ENCODE data around the gene AP2S1.
A peak's percentile ranks its signal among the peaks of the same experiment; 100 is the strongest.
"Not testable (repeated sequence)": the region's sequence is repeated elsewhere in the genome, so short reads cannot be mapped to it uniquely, and the experiment has no call there.

Gene AP2S1

DNA sequence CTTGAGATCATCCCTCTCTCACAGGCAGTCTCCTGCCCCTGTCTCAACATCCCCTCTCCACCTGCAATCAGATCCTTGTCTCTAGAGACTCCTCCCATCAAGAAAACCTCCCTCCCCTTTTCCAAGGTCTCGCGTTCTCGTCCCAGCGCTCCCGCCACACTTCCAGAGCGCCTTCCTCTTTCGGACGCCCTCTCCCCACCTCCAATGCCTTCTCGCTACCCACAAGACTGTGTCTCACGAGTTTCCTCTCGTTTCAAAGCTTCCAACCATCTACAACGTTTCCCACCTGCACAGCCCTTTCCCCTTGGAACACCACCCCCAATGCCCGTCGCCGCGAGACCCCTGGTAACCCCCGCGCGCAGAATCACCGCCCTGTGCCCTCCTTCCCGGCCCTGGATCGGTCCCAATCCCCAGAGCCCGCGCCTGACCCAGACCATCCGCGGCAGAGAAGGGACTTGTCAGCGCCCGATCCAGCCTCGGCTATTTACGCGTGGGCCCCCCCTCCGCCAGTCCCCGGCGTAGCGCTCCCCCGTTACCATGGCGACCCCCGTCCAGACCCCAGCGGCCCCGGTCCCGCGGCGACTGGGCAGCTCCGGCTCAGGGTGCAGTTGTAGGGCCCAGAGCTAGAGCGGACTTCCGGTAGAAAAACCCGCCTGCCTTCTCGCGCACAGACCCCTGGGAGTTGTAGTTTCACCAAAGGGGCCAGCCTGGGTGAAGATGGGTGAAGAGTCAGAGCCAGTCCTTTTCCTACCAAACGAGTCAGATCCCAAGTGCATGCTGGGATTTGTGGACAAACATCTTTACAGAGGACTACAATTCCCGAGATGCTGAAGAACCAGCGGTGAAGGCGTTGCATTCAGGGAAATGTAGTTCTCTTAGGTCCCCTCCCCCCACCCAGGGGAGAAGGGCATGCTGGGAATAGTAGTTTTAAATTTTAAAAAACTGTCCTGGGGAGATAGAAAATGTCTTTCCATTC, at the start of gene AP2S1:
Gene AP2S1, minus strand, starts transcription at position 619 of the 976 bp plus-strand sequence. Its CDS starts 80 bp downstream, at position 539.
- DNase-seq (ENCODE audit: low read depth in 3 of 3), result peak; percentile 84 to 93 (median 89)

DNA sequence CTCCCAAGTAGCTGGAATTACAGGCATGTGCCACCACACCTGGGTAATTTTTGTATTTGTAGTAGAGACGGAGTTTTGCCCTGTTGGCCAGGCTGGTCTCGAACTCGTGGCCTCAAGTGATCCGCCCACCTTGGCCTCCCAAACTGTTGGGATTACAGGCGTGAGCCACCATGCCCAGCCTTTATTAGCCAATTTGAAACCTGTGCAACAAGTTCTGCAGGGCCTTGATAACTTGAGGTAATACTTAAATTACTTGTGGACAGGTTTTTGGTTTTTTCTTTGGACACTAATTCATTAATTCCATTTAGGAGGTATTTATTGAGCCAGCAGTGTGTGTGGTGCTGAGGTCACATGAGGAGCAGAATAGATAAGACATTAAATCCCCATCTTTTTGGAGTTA, 49.7 kb upstream of the AP2S1 start:
- DNase-seq (ENCODE audit: low read depth in 3 of 3), result no peak

DNA sequence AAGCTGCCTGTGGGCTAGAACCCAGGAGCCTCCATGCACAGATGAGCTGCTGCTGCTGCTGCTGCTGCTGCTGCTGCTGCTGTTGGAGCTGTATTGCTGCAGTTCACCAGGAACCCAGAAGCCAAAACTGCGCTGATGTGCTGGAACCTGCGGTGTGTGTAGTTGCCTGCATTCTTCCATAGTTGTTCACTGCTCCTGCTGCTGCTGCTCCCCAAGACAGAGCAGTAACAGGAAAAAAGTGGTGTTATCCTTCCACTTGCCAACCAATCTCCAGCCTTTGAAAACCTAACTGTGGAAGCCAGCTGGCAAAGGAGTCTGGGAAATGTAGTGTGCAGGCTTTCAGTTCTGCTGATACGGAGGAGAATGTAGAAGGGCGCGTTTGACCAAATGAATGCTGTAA, 48.1 kb upstream of the AP2S1 start:
- no peak for DNase-seq (ENCODE audit: low read depth in 3 of 3)

DNA sequence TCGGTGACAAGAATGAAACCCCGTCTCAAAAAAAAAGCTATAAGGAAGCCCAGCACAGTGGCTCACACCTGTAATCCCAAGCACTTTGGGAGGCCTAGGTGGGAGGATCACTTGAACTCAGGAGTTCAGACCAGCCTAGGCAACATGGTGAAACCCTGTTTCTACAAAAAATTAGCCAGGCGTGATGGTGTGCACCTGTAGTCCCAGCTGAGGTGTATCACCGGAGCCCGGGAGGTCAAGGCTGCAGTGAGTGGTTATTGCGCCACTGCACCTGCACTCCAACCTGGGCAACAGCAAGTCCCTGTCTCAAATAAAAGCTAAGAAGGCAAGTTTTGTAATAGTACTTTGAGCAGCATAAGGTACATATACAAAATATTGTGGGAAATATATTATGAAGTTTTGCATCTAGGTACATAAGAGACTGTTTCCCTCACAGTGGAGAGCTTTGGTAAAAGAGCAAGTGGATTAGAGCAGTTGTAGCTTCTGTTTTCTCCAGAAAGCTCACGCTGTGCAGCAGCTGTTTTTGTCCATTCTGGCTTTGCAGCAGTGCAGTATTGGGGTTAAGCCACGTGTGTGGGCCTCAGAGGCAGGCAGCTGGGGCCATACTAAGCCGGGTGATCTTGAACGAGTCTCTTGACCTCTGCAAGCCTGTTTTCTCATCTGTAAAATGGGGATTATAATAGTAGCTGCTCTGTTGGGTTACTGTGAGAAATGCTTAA, 45.6 kb upstream of the AP2S1 start:
- no peak for DNase-seq (ENCODE audit: low read depth in 3 of 3)

DNA sequence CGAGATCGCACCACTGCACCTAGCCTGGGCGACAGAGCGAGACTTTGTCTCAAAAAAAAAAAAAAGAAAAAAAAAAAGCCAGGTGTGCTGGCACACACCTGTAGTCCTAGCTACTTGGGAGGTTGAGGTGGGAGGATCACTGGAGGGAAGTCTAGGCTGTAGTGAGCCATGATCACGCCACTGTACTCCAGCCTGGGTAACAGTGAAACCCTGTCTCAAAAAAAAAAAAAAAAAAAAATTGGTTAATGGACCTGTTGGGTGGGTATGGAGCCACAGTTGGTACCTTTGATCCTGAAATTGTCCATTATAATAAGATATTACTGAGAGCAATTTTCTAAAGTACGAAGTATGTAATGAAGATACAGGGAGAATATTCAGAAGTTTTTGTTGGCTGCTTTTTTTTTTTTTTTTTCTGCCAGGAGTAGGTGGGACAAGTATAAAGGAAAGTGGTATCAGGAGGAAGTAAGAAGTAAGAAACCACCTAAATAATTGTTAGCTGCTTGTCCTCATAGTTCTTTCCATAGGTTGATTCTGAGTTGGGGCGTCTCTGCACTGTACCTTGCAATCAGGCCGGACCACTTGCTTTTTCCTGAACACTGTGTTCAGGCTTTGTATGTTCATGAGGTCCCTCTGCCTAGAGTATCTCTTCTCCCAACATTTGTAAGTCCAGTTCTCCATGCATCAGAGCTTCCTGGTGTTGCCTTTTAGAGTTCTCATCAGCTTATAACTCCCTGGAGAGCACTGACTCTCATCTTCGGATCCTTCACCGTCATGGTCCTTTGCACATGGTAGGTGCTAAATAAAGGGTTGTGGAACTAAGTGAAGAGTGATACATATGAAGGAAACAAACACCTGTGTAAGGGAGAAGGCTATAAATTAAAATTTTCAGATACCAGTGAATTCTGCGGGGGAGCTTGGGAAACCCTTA, 41.9 kb upstream of the AP2S1 start:
- no peak for DNase-seq (ENCODE audit: low read depth in 3 of 3)

DNA sequence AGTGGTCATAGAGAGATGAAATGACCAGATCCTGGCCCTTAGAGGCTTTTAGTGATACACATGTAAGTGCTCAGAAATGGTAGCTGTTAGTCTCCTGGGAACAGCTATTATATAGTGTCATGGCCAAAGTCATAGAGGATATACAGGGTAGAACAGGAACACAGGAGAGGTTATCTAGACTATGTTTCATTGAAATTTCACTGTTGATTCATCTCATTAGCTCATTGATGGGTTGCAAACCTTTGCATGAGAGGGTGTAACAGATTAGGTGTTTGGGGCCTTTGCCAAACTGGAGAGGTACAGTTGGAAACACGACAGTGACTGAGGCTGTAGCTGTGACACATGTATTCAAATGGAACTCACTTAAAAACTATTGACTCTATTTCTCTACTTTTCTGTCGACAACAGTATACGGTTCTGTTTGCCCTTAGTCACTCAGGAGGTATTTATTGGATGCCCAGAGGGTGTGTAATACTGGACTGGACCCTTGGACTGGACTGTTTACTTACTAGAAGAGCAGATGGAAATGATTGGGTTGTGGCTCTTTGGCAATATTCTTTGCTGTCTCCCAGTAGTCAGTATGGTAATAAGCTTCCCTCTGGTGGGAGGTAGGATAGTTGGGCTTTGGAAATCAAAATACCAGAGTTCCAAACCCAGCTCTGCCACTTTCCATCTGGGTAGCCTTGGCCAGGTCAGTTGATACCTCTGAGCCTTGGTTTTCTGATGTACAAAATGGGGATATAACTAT, 40.0 kb upstream of the AP2S1 start:
- DNase-seq (ENCODE audit: low read depth in 3 of 3), result no peak

DNA sequence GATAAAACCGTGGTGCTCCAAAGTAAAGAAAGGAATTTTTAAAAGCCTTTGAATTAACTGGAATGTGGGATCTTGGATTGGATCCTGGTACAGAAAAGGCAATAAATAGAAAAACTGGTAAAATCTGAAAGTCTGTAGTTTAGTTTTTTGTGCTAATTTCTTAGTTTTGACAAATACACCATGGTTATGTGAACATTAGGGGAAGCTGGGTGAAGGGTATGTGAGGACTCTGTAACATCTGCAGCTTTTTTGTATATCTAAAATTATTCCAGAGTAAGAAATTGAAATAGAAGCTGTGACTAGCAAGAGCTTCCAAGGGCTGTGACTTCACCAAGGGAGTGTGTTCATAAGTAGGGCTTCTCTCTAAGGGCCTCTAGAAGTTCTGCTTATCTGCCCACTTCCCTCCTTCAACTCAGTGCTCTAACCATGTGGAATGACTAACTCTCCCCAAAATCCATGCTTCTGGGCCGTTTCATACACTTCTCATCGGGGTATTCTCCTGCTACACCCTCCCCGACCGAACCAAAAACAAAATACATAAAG, 36.7 kb upstream of the AP2S1 start:
- DNase-seq (ENCODE audit: low read depth in 3 of 3), result no peak

DNA sequence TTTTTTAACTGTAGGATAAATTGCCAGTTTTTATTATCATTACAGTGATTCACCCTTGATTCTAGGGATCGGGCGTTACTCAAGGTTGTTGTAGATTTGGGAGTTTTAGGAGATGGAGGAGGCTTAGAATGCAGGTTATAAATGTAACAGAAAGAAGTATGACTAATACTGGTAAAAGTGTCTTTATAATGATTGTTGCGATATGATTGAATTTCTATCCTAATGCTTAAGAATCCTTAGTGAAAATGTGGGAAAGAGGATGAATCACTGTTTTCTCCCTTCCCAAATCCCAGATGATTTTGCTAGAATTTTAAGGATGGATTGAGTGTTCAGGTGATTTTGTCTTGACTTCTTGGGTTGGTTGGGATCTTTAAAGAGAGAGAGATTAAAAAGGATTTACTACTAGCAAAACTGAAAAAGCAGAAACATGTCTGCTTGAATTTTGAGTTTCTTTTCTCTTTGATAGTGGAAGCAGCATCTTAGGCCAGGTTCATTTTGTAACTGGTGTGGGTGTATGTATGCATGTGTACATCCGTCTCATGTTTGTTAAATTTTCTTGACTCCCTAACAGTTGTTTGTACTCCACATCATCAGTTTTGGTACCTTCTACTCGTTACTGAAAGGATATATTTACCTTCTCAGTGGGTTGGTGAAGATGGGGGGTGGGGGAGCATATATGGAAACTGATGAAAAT, 36.0 kb upstream of the AP2S1 start:
- DNase-seq (ENCODE audit: low read depth in 3 of 3), result no peak

DNA sequence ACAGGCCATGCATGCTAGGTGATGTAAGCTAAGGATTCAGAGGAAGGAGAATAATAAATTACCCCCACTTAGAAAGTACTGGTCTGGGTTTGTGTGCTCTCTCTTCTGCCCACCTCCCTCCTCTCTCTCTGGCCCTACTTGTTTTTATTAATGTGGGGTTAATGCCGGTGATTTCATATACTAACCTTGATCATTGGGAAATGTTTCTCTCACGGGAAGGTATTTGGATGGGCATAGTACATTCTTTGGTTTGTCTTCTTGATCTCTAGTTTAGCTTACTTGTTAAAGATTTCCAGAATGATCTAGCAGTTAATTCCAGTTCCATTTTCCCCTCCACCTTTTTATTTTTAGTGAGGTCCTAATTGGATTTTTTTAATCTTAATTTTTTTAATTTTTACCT, 34.8 kb upstream of the AP2S1 start:
- DNase-seq (ENCODE audit: low read depth in 3 of 3), result no peak

DNA sequence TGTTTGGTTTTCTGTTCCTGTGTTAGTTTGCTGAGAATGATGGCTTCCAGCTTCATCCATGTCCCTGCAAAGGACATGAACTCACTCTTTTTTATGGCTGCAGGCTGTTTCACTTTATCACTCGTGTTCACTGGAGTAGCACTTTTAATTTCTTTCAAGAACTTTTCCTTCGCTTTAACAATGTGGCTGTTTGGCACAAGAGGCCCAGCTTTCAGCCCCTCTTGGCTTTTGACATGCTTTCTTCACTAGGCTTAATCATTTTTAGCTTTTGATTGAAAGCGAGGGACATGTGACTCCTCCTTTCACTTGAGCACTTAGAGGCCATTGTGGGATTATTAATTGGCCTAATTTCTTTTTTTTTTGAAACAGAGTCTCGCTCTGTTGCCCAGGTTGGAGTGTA, 32.1 kb upstream of the AP2S1 start:
- not testable (repeated sequence) for DNase-seq (ENCODE audit: low read depth in 3 of 3)

DNA sequence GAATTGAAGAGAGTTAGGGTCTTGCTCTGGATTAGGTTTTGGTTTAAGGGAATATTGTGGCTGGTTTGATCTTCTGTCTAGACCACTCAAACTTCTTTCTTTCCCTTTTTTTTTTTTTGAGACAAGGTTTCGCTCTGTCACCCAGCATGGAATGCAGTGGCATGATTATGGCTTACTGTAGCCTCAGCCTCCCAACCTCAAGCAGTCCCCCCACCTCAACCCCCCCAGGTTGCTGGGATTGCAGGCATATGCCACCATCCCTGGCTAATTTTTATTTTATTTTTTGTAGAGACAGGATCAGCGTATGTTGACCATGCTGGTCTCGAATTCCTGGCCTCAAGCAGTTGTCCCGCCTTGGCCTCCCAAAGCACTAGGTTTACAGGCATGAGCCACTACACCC, 31.4 kb upstream of the AP2S1 start:
- no peak for DNase-seq (ENCODE audit: low read depth in 3 of 3)

DNA sequence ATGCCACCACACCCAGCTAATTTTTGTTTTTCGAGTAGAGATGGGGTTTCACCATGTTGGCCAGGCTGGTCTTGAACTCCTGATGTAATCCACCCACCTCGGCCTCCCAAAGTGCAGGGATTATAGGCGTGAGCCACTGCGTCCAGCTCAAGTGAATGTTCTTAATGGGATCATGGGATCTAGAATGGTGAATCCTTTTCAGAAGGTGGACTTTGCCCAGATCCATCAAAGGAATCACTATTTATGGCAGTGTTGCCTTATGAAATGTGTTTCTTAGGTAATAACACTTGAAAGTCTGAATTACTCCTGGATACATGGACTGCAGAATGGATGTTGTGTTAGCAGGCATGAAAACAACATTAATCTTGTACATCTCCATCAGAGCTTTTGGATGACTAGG, 30.4 kb upstream of the AP2S1 start:
- DNase-seq (ENCODE audit: low read depth in 3 of 3), result no peak

DNA sequence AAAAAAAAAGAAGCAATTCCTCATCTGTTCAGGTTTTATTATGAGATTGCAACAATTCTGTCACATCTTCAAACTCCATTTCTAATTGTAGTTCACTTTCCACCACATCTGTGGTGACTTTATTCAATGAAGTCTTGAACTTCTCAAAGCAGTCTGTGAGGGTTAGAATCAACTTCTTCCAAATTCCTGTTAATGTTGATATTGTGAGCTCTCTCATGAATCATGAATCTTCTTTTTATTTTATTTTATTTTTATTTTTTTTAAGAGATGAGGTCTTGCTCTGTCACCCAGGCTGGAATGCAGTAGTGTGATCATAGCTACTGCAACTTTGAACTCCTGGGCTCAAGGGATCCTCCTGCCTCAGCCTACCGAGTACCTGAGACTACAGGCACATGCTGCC, 29.8 kb upstream of the AP2S1 start:
- no peak for DNase-seq (ENCODE audit: low read depth in 3 of 3)

DNA sequence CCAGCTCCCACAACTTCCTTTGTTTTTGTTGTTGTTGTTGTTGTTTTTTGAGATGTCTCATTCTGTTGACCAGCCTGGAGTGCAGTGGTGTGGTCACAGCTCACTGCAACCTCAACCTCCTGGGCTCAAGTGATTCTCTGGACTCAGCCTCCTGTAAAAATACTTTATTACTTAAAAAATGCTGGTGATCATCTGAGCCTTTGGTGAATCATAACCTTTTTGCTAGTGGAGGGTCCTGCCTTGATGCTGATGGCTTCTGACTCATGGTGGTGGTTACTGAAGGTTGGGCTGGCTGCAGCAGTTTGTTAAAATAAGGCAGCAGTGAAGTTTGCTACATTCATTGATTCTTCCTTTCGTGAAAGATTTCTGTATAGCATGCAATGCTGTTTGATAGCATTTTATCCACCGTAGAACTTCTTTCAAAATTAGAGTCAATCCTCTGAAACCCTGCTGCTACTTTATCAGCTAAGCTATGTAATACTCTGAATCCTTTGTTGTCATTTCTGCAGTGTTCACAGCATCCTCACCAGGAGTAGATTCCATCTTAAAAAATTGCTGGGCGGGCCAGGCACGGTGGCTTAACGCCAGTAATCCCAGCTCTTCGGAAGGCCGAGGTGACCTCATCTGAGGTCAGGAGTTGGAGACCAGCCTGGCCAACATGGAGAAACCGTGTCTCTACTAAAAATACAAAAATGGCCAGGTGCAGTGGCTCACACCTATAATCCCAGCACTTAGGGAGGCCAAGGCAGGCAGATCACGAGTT, 28.1 kb upstream of the AP2S1 start:
- no peak for DNase-seq (ENCODE audit: low read depth in 3 of 3)

DNA sequence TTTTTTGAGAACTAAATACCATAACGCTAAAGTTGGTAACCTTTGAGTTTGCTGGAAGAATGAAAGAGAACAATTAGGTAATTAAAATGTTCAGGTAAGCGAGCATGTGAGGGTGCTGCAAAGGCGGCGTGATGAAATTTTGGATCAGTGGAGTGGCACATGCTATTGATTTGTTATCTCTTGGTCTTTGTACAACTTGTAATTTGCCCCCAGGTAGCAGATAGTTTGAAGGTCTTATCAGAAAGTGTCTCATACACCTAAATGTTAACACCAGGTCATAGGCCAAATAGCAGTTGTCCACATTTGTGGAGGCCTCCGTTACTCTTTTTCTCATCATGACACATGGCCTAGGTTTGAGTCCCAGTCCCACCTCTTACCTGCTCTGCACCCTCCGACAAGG, 25.0 kb upstream of the AP2S1 start:
- DNase-seq (ENCODE audit: low read depth in 3 of 3), result no peak

DNA sequence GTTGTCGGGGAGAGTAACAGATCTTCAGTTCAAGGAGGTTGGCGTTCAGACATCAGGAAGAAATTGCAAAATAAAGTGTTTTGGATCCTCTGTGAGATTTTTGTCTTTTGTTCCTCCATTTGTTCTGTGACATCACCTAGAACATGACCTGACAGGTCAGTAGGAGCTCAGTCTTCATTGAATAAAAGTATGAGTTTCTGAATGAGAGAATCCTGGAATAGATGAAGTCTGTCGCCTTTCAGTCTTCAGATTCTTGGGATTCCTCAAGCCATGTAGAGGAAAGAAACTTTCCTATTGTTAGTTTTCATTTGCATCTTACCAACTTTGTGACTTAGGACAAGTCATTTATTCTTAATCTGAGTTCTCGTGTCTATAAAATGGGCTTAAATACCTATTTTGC, 24.6 kb upstream of the AP2S1 start:
- DNase-seq (ENCODE audit: low read depth in 3 of 3), result no peak

DNA sequence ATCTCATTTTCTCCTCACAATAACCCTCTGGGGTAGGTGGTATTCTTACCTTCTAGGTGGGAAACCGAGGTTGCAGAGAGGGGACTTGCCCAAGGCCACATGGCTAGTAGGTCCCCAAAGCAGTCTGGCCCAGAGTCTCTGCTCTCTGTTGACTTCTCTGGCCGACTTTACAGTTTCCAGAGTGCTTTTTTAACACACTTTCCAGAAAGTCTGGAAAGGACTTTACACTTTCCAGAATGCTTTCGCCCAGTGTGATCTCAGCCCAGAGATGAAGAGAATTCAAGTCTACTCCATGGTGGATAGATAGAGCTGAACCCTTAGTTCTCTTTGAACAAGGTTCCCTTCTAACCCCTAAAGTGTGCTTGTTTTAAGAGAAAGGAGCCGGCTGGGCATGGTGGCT, 22.3 kb upstream of the AP2S1 start:
- no peak for DNase-seq (ENCODE audit: low read depth in 3 of 3)

DNA sequence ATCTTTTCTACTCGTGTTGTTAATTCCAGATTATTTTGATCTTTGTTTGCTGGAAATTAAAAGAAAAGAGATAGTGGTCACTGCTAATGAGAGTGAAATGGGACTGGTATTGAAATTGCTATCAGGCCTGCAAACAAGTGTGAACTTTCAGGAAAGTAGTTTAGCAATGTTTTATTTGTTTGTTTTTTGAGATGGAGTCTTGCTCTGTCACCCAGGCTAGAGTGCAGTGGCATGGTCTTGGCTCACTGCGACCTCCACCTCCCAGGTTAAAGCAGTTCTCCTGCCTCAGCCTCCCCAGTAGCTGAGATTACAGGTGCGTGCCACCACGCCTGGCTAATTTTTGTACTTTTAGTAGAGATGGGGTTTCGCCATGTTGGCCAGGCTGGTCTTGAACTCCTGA, 20.5 kb upstream of the AP2S1 start:
- DNase-seq (ENCODE audit: low read depth in 3 of 3), result not testable (repeated sequence)

DNA sequence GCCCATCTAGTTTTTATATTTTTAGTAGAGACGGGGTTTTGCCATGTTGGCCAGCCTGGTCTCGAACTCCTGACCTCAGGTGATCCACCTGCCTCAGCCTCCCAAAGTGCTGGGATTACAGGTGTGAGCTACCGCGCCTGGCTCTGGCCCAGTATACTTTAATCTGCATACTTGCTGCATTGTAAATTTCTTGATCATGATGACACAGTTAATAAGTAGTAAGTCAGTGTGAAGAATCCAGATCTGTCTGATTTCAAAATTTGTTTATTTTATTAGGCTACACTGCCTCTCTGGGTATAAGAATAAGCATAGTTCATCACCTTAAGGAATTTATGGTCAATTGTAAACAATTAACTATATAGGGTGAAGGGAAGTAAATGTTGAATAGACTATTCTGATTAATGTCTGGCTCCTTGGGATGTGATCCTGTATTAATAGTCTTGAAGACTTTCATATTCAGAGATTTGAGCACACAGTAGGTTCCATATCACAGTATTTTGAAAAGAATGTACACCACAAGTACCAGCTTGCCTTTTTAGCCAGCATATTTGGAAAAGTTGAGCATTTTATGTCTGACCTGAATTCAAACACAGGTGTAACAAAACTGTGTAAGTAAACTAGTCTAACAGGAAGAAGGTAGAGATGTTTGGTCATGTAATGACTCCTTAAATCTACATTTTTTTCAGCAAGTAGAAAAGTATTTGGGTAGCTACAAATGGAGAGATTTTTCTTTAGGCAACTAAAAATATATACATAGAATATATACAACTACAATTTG, 17.6 kb upstream of the AP2S1 start:
- no peak for DNase-seq (ENCODE audit: low read depth in 3 of 3)
